ENCODE measurements around the gene CTRL.
"Not testable (repeated sequence)": the region's sequence is repeated elsewhere in the genome, so short reads cannot be mapped to it uniquely, and the experiment has no call there.

CTRL gene

DNA sequence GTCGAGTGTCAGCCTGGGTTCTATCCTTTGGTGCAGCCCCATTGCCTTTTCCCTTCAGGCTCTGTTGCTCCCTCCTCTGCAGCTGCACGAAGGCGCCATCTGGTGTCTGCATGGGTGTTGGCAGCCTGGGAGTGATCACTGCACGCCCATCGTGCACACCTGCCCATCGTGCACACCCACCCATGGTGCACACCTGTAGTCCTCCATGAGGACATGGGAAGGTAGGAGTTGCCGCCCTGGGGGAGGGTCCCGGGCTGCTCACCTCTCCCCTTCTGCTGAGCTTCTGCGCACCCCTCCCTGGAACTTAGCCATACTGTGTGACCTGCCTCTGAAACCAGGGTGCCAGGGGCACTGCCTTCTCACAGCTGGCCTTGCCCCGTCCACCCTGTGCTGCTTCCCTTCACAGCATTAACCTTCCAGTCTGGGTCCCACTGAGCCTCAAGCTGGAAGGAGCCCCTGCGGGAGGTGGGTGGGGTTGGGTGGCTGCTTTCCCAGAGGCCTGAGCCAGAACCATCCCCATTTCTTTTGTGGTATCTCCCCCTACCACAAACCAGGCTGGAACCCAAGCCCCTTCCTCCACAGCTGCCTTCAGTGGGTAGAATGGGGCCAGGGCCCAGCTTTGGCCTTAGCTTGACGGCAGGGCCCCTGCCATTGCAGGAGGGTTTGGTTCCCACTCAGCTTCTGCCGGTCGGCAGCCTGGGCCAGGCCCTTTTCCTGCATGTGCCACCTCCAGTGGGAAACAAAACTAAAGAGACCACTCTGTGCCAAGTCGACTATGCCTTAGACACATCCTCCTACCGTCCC, 2.9 kb downstream of the CTRL start:
- peak; percentile 73 for DNase-seq
- in situ Hi-C loops (cut with MboI; ENCODE audit: low pct_unique_long_range_greater_than_20kb, low sequenced_read_pairs), result no loop called here

DNA sequence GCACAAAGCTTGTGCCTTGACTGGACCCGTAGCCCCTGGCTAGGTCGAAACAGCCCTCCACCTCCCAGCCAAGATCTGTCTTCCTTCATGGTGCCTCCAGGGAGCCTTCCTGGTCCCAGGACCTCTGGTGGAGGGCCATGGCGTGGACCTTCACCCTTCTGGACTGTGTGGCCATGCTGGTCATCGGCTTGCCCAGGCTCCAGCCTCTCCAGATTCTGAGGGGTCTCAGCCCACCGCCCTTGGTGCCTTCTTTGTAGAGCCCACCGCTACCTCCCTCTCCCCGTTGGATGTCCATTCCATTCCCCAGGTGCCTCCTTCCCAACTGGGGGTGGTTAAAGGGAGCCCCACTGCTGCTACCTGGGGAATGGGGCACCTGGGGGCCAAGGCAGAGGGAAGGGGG, 3.5 kb downstream of the CTRL start:
- no peak for DNase-seq
- in situ Hi-C loops (cut with MboI; ENCODE audit: low pct_unique_long_range_greater_than_20kb, low sequenced_read_pairs), result no loop called here

DNA sequence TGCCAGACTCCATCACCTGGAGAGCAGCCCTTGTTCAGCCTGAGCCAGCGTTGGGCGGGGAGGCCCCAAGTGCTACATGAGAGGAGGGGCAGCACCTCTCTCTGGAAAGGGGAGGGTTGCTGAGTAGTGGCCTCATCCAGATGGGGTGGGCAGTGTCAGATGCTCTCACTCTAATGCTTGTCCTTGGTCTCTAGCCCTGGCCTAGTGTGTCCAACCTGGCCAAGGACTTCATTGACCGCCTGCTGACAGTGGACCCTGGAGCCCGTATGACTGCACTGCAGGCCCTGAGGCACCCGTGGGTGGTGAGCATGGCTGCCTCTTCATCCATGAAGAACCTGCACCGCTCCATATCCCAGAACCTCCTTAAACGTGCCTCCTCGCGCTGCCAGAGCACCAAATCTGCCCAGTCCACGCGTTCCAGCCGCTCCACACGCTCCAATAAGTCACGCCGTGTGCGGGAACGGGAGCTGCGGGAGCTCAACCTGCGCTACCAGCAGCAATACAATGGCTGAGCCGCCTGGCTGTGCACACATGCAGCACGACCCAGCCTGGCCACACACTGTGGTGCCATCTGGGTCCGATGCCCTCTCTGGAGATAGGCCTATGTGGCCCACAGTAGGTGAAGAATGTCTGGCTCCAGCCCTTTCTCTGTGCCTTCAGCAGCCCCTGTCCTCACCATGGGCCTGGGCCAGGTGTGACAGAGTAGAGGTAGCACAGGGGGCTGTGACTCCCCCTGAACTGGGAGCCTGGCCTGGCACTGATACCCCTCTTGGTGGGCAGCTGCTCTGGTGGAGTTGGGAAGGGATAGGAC, 4.3 kb downstream of the CTRL start:
- DNase-seq, result no peak
- in situ Hi-C loops (cut with MboI; ENCODE audit: low pct_unique_long_range_greater_than_20kb, low sequenced_read_pairs), result no loop called here

DNA sequence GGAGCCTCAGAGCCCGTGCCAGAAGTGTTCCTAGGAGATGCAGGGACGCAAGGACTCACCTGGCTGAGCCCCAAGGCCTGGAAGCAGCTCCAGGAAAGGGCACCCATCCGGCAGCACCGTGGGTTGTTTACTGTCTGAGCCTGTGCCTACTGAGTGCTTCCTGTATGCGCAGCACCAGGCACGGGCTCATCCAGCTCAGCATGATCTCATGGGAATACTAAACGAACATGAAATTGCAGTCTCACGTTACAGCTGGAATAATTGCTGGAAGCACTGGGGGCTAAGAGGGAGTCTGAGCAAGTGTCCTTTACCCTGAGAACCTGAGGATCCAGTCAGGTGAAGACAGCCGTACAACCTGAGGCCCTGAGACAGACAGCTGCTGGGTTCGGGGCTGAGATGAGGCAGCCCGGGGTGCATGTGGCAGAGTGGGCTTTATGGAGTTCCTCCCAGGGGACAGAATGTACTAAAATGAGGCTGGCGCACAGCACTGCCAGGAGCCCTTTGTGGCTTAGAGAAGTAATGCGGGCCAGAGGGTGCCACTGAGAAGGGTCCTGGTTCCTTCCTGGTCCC, 5.4 kb downstream of the CTRL start:
- in situ Hi-C loops (cut with MboI; ENCODE audit: low pct_unique_long_range_greater_than_20kb, low sequenced_read_pairs), result no loop called here
- no peak for DNase-seq

DNA sequence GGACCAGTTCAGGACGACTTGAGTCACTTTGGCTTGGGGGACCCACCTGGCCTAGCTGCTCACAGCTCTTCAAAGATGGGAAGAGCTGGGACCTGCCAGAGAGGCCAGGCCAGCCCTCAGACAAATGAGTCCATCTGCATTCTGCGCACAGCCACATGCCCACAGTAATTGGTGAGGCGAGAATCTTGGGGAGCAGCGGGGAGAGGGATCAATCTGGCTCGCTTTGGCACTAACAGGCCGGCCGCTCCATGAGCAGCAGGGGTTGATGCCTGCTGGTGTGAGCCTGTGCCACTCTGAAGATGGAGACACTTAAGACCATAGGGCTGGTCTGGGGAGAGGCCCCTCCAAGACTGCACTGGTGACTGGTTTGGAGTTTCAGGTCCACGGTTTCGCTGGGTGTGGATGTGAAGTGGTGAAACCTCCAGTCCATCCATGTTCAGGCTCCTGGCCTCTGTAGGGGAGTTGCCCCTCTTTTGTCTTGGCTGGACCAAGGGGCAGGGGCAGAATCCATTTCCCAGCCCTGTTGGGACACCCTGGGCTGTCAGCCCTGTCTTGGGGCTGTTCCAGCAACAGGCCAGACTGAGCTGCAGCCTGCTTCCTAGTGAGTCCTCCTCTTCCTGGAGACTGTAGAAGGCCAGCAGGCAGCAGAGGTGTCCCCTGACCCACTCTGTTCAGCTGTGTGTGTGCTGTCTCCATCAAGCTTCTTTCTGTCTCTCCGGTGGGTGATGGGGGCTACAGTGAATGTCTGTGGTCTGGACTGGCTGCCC, 7.3 kb downstream of the CTRL start:
- DNase-seq, result no peak
- in situ Hi-C loops (cut with MboI; ENCODE audit: low pct_unique_long_range_greater_than_20kb, low sequenced_read_pairs), result no loop called here

DNA sequence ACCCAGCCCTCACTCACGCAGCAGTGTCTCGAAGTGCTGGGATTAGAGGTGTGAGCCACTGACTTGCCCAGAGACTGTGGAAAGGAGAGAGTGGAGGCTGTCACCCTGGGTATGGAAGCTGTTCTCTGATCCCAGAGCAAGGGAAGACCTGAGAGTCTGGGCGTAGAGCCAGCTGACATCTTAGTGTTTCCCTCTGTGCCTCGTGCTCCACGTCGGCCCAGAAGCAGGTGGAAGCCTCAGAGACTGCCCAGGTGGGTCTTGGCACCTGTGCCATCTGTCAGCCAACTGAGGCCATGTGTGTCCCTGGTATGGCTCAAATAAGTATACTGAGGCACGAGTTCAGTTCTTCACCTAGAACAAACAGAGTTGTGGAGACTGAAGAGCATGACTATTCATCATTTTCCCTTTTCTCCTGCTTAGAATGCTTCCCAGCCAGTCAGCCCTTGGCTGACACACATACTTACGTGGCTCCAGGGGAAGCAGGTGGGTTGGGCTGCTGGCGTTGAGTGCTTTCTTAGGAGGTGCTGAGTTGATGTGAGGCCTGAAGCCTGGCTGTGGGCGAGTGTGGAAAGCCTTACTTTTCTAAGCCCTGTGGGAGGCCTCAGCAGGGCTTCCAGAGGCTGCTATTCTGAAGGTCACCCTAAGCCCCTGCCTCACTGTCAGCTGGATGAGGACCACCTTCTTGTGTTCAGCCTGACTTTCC, 8.1 kb downstream of the CTRL start:
- no peak for DNase-seq

DNA sequence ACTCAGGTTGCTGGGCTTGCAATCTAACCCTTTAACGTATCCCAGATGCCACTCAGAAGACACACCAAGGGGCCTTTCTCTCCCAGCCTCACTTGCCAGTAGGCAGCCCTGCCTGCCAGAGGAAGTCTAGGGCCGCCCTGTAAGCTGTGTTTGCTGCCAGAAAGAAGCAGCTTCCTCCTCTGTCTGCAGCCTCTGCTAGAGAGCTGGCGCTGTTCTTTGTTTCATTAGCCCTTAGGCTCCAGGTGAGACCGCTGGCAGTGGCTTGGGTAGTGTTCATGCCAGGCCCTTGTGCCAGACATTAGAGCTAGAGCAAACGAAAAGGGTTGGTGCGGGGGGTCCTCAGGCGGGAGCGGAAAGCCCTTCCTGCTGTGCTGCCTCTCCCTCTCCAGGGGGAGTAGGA, 8.9 kb downstream of the CTRL start:
- in situ Hi-C loops (cut with MboI; ENCODE audit: low pct_unique_long_range_greater_than_20kb, low sequenced_read_pairs), result no loop called here
- no peak for DNase-seq

More for the DNA sequence above, 8.1 kb downstream of the CTRL start:
- in situ Hi-C loops (cut with MboI; ENCODE audit: low pct_unique_long_range_greater_than_20kb, low sequenced_read_pairs), result no loop called here

DNA sequence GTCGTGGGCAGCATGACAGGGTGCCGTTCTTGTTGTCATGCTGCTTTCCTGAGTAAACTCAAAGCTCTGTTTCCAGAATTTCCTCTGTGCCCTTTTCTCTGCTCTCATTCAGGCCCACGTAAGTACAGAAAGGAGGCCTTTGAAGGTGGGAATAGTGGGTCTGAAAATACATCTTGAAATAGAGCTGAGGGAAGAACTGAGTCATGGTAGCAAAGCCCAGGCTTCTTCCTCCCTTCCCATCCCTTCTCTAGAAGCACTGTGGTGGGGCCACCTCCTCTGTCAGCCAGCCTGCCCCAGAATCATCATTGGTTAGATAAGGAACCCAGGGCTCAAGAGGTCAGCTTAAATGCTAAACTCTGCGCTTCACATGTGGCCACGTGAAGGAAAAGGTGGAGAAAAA, 9.4 kb downstream of the CTRL start:
- DNase-seq, result no peak
- in situ Hi-C loops (cut with MboI; ENCODE audit: low pct_unique_long_range_greater_than_20kb, low sequenced_read_pairs), result no loop called here

DNA sequence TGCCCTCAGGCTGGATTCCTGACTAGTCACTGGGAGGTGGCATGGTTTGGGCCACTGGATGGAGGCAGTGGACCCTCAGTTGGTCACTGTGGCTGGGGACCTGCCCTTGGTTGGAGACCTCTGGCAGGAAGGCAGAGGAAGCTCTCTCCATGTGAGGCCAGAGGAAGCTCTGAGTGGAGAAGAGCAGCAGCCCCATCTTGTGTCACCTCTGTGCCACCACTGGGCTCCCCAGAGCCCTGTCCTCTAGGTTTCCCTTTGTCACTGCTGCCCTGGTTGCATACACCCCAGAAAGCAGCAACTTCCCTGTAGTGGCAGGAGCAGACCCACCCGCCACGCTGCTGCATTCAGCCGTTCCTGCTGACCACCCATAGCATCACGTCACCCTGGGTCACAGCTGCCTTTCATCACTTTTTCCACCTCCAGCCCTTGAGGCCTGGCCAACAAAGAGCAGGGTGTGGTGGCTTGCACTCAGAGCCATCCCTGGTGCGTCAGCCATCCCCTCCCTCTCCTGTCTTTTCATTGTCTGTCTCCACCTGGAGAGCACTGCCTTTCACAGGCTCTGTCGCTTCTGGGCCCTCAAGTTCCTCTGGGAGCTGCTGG, 11.9 kb downstream of the CTRL start:
- in situ Hi-C loops (cut with MboI; ENCODE audit: low pct_unique_long_range_greater_than_20kb, low sequenced_read_pairs), result no loop called here
- no peak for DNase-seq

DNA sequence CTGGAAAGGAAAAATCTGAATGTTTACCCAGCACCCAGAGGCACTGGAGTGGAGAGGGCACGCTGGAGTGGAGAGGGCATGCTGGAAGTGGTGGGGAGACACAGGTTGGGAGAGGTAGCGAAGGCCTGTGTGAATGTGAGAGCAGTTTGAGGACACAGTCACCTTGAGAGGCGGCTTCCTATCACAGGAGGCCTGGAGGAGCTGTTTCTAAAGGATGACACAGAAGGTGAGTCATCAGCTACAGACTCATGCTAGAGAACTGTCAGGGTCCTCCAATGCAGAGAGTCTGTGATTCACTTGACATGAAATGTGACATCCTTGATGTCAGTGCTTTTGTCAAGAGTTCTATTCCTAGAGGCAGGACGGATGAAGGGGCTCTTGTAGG, 13.8 kb downstream of the CTRL start:
- in situ Hi-C loops (cut with MboI; ENCODE audit: low pct_unique_long_range_greater_than_20kb, low sequenced_read_pairs), result no loop called here
- DNase-seq, result no peak

DNA sequence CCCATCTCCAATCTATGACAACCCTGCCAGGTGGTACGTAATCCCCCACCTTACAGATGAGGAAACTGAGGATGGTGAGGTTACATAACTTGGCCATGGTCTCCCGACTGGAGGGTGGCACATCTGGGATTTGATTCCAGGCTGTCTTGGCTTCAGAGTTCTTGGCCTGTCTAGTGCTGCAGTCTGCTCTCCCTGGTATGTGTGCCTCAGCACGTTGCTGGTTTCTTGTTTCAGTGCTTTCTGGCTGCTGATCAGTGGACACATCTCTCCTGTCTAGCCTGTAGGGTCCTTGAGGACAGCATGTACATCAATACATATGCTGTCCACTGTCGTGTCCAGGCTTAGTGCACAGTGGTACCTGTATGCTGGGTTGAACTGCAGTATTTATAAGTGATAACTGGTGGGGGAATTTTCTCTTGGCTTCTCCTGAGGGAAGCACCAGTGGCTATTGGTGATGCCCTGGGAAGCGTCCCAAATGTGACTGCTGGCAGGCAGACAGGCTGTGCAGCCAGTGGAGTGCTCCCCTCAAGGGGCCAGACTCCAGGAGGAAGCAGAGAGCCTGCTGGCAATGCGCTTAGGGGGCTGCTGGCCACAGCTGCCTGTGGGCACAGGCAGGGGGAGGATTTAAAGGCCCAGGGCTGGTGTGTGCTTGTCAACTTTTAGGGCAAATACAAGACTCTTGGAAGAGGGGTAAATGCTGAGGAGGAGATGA, 14.4 kb downstream of the CTRL start:
- no peak for DNase-seq
- in situ Hi-C loops (cut with MboI; ENCODE audit: low pct_unique_long_range_greater_than_20kb, low sequenced_read_pairs), result no loop called here

DNA sequence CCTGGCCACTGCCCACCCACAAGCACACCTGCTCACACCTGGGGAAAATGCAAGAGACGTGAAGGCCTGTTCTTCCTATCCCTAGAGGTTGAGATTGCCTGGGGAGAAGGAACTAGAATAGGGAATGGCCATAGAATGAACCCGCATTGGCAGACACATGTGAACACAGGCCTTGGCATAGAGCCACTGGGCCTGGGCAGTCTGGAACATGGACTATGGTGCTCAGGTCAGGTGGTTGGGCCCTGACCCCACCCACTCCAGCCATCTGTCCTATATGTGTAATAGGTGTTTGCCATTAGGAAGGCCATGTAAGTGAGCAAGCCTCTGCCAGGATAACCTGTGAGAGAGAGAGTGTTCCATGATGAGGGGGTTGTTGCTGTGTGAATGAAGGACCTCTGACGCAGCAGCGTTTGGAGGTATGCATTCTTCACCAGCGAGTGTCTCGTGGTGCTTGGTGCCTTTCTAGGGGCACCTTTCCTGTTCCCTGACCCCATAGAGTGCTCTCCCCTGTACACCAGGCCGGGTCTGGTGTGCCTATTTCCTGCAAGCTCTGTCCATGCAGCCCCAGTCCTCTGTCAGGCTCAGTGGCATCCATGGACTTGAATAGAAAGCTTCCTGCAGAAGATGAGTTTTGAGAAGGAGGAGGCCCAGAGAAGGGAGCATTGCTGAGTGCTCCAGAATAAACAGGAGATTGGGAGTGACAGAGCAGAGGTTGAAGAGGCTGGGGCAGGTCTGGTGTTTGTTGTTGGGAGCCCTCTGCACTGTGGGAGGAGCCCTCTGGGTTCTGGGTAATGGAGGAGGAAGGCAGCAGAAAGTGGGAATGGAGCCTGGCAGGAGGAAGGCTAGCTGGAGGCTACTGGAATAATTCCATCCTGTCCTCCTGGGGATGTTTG, 15.6 kb downstream of the CTRL start:
- DNase-seq, result no peak
- in situ Hi-C loops (cut with MboI; ENCODE audit: low pct_unique_long_range_greater_than_20kb, low sequenced_read_pairs), result no loop called here

DNA sequence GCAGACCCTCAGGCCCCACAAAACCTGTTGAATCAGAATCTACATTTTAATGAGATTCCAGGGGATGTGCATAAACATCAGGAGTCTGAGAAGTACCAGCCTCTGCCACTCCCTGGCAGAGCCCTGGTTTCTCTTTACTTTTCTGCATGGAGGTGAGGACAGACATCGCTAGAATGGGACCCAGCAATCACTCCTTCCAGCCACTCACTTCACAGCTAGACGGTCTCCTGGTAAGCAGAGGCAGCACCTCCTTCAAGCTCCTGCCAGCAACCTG, 16.2 kb downstream of the CTRL start:
- DNase-seq; in situ Hi-C loops (cut with MboI; ENCODE audit: low pct_unique_long_range_greater_than_20kb, low sequenced_read_pairs): not testable (repeated sequence)

DNA sequence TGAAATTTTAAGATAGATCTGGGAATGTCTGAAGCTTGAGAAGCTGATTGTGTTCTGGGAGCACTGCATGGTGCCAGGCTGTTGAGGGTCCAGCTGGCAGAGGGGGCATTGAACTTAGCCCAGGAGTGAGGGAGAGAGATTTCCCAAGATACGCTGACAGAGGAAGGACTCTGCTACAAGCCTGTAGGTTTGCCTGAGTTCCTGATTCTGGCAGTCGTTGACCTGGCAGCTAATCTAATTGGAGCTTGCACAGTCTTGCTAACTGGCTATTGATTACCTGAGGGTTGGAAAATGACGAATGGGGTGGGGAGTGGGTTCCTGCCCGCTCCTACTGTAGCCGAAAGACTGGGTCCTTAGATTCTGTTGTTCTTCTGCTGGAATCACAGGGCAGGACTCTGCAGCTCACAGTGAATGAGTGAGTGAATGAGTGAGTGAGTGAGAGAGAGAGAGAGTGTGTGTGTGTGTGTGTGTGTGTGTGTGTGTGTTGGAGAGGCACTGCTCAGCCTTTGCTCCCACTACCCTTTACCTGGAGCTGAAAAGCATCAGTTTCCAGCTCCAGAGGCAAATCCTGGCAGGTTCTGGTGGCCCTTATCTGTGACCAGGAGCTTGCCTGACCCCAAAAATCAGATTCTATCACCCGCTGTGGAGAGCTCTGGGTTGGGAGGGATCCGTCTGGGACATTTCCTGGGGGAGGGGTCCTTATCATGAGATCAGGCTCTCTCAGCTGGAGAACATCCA, 16.7 kb downstream of the CTRL start:
- in situ Hi-C loops (cut with MboI; ENCODE audit: low pct_unique_long_range_greater_than_20kb, low sequenced_read_pairs), result no loop called here

DNA sequence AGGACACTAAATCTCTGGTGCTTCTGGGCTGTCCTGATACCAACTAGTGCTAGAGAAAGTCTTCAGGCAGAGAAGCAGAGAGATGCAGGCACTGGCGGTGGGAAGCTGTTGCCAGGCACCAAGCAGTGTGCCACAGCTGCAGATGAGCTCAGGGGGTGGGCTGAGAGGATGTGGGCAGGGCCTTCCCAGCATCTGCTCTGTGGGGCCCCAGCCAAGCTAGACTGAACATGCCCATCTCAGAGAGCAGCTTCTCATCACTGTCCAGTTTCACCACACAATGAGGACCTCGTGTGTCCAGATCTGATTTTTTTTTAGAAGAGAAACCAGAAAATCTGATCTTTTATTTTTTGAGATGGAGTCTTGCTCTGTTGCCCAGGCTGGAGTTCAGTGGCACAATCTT, 21.5 kb downstream of the CTRL start:
- in situ Hi-C loops (cut with MboI; ENCODE audit: low pct_unique_long_range_greater_than_20kb, low sequenced_read_pairs), result no loop called here
- no peak for DNase-seq

More for the DNA sequence above, 16.7 kb downstream of the CTRL start:
- DNase-seq, result no peak

DNA sequence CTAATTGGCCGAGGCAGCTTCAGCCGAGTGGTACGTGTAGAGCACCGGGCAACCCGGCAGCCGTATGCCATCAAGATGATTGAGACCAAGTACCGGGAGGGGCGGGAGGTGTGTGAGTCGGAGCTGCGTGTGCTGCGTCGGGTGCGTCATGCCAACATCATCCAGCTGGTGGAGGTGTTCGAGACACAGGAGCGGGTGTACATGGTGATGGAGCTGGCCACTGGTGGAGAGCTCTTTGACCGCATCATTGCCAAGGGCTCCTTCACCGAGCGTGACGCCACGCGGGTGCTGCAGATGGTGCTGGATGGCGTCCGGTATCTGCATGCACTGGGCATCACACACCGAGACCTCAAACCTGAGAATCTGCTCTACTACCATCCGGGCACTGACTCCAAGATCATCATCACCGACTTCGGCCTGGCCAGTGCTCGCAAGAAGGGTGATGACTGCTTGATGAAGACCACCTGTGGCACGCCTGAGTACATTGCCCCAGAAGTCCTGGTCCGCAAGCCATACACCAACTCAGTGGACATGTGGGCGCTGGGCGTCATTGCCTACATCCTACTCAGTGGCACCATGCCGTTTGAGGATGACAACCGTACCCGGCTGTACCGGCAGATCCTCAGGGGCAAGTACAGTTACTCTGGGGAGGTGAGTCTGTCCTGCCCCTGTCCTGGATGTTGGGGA, 22.5 kb downstream of the CTRL start:
- in situ Hi-C loops (cut with MboI; ENCODE audit: low pct_unique_long_range_greater_than_20kb, low sequenced_read_pairs), result no loop called here
- DNase-seq, result no peak

Data from KBM-7 (cell line).